Subcutaneous adipose tissue (tissue), 4 donors: Measurements from ENCODE around the gene RAPGEF6. TPM values are rescaled to one million over a fixed set of nuclear protein-coding genes. Genes with fewer than 3 reads are reported as not detected.

Source experiments
- CTCF ChIP-seq: fragments of 450-650 bp; IDR thresholded peaks from one replicate; pipeline ENCODE4 v1.5.1; 2016; ENCODE audit warnings: low read depth, mild to moderate bottlenecking, control low read depth, antibody characterized with exemption, moderate library complexity
- total RNA-seq, 4 donors: library from RNA; depleted of rRNA; stranded (reverse); fragments of >200 nt; gene quantifications; one replicate each; pipeline ENCODE4 v1.1.0, GENCODE V29; 2016

RAPGEF6 gene
- total RNA-seq, 4 donors from 2014 or later, result 18.1 to 26.6 (median 22.0) TPM

GRCh38 chr5:131393498-131393968 lies 241.5 kb downstream of the RAPGEF6 start:
- no peak for TF ChIP-seq CTCF

GRCh38 chr5:131392466-131393095 lies 242.4 kb downstream of the RAPGEF6 start:
- no peak for TF ChIP-seq CTCF

DNA sequence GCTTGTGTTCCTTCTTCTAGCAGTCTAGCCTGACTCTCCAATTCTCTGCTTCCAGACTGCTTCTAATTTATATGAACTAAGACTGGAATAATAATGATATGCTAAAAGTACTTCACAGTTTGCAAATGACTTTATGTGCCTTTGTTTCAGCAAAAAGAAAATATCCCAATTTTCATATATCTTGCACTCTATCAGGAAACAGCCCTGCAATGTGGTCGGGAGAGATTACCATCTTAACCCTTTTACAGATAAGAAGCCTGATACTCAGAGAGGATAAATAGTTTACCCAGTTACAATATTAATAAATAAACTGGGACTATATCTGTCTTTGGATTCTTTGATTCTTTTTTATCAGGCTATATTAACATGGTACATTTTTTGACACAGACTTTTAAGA lies 245.2 kb downstream of the RAPGEF6 start:
- TF ChIP-seq CTCF, result no peak

DNA sequence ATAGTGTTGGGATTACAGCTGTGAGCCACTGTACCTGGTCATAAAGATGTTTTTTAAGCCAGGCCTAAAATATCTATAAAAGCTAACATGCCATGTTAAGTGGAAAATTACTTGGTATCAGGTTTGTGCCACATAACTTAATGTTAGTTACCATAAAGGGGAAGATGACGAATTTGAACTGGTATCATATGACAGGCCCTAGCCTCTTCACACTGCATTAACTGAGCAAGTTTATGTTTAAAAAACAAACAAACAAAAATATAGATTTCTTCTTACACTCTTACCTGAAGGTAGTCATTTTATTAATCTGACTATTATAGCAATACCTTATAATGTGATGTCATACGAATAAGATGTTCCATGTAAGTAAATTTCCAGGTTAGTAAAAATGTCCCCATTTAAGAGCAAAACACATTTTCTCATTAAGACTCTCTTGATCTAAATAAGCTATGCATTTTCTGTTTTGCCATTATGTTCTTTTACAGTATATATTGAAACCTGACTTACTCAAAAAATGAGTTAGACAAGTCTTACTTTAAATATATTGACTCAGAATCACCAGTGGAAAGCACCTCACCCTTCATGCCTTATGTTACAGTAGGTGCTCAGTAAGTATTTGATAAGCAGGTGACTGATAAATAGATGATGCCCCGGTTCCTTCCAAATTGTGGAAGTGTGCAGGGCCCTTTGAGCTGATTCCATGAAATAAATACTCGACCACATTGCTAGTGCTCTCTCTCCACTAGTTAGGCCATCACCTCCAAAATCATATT lies 245.7 kb downstream of the RAPGEF6 start:
- no peak for TF ChIP-seq CTCF

GRCh38 chr5:131387255-131387654 lies 247.8 kb downstream of the RAPGEF6 start:
- TF ChIP-seq CTCF, result no peak

- no peak for TF ChIP-seq CTCF
These were observed 248.2 kb downstream of the RAPGEF6 start for GRCh38 chr5:131386779-131387178.

DNA sequence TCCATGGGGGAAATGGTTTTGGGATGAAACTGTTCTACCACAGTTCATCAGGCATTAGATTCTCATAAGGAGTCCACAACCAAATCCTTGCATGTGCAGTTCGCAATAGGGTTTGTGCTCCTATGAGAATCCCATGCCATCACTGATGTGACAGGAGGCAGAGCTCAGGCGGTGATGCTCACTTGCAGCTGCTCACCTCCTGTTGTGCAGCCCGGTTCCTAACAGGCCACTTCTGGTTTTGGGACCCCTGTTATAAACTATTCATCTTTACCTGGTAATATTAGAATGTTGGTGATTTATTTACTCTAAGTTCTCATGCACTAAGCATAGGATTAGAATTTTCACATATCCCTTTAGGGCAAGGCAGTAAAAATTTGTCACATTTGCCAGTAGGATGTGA lies 248.9 kb downstream of the RAPGEF6 start:
- TF ChIP-seq CTCF, result no peak
